Measurements from ENCODE around the gene STARD10.
"Not testable (repeated sequence)": the region's sequence is repeated elsewhere in the genome, so short reads cannot be mapped to it uniquely, and the experiment has no call there.

Gene STARD10

GRCh38 chr11:72826191-72826941 lies 32.5 kb upstream of the STARD10 start:
- DNase-seq: no peak

DNA sequence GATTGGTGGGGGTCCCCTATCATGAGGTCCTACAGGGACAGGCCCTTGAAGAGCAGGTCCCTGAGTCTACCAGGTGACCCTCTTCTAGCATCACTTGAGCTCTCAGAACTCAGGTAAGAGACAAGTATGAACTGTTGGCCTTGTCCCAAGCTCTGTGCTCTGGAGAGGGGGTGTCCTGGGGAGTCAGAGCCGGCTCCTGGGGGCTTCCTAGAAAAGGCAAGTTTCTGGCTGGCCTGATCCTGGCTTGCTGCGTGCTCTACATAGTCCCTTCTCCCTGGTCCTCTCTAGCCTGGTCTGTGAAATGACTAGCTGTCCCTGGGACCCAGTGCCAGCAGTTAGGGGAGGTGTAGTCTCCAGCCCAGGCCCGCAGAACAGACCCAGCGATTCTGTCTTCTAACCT lies 31.8 kb upstream of the STARD10 start:
- no peak for DNase-seq

DNA sequence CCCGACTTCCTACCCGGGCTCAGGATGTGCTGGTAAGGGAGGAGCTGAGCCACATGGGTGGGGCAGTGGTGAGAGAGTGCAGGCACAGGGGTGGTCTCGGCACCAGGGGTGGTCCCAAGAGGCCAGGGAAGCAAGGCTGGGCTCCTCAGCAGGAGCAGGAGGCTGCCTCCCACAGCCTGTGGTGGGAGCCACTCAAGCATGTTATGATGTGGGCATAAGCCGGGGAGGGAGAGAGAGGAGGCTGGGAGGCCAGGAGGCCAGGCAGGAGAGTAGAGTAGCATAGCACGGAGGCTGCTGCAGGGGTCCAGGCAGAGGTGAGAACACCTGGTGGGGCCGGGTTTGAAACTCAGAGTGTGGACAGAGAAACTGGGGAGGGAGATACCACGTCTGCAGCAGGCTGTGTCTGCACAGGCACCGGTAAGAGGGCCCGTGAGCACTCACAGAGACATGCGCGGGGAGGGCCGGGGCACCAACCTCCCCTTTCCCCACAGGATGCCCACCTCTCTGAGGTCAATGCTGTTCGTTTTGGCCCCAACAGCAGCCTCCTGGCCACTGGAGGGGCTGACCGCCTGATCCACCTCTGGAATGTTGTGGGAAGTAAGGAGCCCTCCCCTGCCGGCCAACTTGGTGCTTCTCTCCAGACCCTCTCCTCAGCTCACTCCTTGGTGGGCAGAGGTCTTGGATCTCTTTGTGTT lies 31.1 kb upstream of the STARD10 start:
- DNase-seq: no peak

DNA sequence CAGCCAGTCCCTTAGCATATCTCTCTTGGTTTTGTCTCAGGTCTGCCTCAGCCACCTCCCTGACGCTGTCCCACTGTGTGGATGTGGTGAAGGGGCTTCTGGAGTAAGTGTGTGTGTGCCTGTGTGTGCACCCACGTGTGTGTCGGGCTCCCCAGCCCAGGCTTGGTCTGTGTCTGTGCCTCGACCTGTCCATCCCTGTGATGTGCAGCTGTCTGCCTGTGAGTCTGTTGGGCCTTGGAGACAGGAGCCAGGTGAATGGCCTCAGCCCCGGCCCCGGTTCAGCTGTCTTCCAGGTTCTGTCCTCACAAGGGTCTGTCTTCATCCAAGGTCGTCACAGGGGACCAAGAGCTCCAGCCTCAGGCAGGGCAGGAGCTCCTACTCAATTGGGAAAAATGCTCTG lies 30.2 kb upstream of the STARD10 start:
- DNase-seq: no peak

- no peak for DNase-seq
Measured at GRCh38 chr11:72823105-72823804, 29.4 kb upstream of the STARD10 start.

DNA sequence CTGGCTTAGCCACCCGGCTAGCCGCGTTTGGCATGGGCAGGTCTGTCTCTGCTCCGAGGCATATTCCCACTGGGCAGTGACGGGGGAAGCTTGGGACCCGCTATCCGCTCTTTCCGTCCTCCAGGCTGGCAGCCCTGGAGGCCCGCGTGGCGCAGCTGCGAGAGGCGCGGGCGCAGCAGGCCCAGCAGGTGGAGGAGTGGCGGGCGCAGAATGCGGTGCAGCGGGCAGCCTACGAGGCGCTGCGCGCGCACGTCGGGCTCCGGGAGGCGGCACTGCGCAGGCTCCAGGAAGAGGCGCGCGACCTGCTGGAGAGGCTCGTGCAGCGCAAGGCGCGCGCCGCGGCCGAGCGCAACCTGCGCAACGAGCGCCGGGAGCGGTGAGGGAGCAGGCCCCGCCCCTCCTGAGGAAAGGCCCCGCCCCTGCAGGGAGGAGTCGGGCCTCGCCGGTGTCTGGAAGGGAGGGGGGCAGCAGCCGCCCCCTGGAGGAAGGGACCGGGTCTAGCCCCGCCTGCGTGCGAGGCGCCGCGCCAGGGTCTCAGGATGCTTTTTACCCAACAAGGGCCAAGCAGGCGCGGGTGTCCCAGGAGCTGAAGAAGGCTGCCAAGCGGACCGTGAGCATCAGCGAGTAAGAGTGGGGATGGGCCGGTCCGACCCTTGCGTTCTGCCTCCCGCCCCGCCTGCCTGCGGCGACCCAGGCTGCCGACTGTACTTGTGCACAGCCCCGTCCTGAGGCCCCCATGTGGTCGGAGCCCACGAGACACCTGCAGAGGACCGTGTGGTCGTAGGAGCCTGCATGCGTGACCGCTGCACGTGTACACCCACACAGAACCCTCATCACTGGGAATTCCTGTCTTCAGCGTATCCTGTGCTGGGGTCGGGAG lies 28.3 kb upstream of the STARD10 start:
- peak; percentile 88 to 94 for DNase-seq

DNA sequence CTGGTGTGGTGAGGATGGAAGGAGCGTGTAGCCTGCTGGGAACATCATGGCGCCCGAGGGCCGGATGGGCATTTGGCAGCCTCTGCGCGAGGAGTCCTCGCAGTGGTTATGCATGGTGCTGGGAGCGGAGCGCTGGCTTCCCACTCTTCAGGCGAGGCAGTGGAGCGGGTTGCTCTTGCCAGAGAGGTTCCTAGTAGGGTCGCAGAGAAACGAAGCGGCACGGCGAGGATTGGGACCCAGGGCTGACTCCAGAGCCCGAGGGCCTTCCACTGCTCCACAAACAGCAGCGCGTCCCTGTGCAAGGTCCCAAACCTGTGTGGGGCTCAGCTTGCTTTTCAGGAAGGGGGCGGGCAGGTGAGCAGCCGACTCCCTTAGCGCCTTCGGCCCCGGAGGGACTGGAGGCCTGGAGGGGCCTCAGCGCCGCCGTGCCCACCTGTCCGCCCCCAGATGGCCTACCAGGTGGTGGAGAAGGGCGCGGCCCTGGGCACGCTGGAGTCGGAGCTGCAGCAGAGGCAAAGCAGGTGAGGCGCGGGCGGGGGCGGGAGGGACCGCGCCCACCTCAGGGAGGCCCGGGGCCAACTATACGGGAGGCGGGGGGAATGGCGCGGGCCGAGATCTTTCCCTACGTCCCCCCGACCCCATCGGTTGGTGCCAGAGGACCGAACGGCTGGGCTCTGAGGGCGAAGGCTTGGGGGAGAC lies 27.5 kb upstream of the STARD10 start:
- DNase-seq: no peak

- no peak for DNase-seq
Measured at GRCh38 chr11:72820439-72821139, 26.7 kb upstream of the STARD10 start.

- DNase-seq: no peak
Measured at GRCh38 chr11:72818971-72819370, 25.1 kb upstream of the STARD10 start.

DNA sequence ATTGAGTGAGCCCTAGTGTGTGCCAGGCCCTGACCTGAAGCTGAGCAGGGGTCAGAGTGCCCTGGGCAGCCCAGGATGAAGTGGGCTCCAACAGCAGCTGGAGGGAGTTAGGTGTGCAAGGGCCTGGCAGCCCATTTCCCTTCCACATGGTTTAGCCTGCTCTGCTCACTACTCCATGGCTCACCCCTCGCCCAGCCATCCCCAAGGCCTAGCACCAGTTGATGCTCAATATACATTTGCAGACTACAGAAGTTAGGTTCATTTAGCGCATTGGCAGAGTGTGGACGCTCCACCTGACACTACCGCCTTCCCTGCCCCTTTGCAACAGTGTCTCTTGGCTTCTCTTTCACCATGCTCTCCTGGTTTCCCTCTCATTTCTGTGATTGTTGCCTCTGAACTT lies 24.1 kb upstream of the STARD10 start:
- DNase-seq: no peak

GRCh38 chr11:72816404-72816990 lies 22.6 kb upstream of the STARD10 start:
- DNase-seq: no peak

DNA sequence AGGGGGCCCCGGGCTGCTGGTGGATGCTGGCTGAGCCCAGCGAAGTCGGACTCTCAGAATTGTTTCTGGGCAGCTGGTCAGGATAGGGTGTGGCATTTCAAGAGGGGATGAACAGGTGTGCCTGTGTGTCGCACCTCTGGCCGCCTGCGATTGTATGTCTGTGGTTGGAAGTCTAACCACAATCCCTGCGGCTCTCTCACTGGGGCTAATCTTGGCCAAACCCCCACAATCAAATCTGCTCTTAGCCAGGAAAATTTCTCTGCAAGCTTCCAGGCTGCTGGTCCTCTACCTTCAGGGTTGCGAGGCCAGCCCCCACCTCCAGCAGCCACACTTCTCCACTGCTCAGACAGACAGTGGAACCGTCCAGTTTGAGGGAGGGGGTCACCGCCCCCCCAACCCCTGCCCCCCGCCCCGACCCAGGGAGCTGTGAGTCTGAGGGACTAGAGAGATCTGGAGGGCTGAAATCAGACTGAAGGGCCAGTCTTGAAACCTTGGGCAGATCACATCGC lies 21.3 kb upstream of the STARD10 start:
- DNase-seq: no peak

DNA sequence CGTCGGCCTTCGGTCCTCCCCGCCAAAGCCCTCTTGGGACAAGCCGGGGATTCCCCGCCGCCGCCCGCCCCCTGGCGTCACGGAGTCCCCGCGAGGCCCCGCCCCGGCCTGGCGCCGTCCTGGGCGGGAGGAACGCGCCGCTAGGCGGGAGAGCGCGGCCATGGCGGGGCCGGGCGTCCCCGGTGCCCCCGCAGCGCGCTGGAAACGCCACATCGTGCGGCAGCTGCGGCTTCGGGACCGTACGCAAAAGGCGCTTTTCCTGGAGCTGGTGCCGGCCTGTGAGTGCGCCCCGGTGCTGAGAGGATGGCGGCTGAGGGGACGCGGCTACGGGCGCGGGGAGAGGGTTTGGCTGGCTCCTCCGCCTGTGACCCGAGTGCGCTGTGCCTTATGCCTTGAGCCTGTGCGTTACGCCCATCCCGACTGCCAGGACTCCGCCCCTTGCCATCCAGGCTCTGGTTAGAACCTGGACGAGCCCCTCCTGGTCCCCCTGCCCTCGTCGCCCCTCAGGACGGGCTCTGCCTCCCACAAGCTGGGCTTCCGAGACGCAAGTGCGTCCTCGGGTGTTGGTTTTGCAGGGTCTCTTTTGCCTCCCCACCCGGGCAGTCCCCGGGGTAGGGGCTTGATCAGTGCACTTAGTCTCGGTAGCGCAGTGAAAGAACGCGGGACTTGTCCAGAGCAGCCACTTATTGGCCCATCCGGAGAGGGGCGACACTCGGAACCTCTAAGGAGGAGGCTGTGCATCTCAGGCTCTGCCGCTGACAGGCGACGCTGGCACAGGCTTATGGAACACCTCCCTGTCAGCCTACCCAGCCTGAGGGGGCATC lies 20.7 kb upstream of the STARD10 start, which contains the start of gene ATG16L2:
TSS of gene ATG16L2 (plus strand) at position 126 of the 824 bp plus-strand sequence. CDS start at position 161, 35 bp downstream.
- DNase-seq: peak; percentile 84 to 89

DNA sequence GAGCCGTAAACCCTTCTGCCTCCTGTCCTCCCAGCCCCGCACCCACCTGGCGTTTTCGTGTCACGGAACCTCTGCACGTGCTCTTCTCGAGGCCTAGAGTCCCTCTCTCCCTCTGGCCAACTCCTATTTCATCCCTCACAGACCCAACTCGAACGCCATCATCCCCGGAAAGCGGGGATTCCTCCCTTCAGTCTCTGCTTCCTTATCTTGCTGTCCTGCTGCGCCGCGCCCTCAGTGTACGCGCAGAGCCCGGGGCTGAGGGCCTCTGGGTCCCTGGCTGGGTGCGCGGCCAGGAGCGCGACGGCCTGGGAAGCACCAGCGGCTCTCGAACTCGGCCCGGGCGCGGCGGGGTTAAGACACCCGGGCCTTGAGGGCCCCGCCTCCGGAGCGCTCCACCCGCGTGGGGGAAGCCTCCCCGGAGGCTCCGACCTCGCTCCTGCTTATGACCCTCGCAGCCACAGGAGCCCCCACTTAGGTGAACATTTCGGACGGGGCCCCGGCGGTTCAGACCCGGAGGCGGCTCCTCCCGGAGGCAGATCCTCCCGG lies 20.0 kb upstream of the STARD10 start:
- DNase-seq: peak in 1 of 2 donors; percentile 75

- peak; percentile 65 to 67 for DNase-seq
Measured at GRCh38 chr11:72812967-72813739, 19.3 kb upstream of the STARD10 start.

- DNase-seq: no peak
Measured at GRCh38 chr11:72812604-72812966, 18.7 kb upstream of the STARD10 start.

GRCh38 chr11:72811686-72812085 lies 17.8 kb upstream of the STARD10 start:
- DNase-seq: not testable (repeated sequence)

GRCh38 chr11:72808331-72808798 lies 14.5 kb upstream of the STARD10 start:
- no peak for DNase-seq

GRCh38 chr11:72807792-72808191 lies 13.9 kb upstream of the STARD10 start:
- DNase-seq: no peak

All from stimulated activated CD4-positive, alpha-beta T cell treated with anti-CD3 and anti-CD28 coated beads, Interleukin-2, amount 100 ng/mL, for 48 hours (primary cell).